K562 (cell line): ENCODE results near the gene RWDD3. TPM values are rescaled to one million over a fixed set of nuclear protein-coding genes. Genes with fewer than 3 reads are reported as not detected.

Experiments
- AFF4 ChIP-seq: sonication (generic); formaldehyde crosslinking; IDR thresholded peaks from 2 replicates; pipeline ENCODE4 v1.8.0; 2023; ENCODE audit warnings: mild to moderate bottlenecking, missing genetic modification reagents
- ARID2 ChIP-seq: fragments of 450-650 bp; IDR thresholded peaks from 2 replicates; pipeline ENCODE4 v1.6.1; 2017; ENCODE audit warnings: antibody characterized with exemption, mild to moderate bottlenecking
- C11orf30 ChIP-seq: fragments of 450-650 bp; IDR thresholded peaks from 2 replicates; pipeline ENCODE4 v1.6.1; 2016; ENCODE audit warnings: low read depth, mild to moderate bottlenecking
- CHD4 ChIP-seq: fragments of 200-600 bp; sonication (generic); IDR thresholded peaks from 3 replicates; pipeline ENCODE4 v1.6.1; 2012; ENCODE audit warnings: low read depth, mild to moderate bottlenecking, mixed read lengths, low read length, inconsistent platforms; ENCODE audit not compliant: insufficient read depth, insufficient replicate concordance, poor library complexity, severe bottlenecking
- EZH2 ChIP-seq: IDR thresholded peaks from 2 replicates; pipeline ENCODE4 v1.6.1; 2012; ENCODE audit warnings: low read depth, mild to moderate bottlenecking, inconsistent platforms, low read length, borderline replicate concordance
- HMBOX1 ChIP-seq: sonication (generic); IDR thresholded peaks from 2 replicates; pipeline ENCODE4 v1.6.1; 2016
- HNRNPK ChIP-seq: fragments of 200-400 bp; formaldehyde crosslinking; IDR thresholded peaks from one replicate; pipeline ENCODE4 v1.6.1; 2018; ENCODE audit warnings: mild to moderate bottlenecking, low read depth, low read length; ENCODE audit not compliant: poor library complexity, severe bottlenecking
- KDM2B ChIP-seq: fragments of 250-450 bp; sonication (Bioruptor Pico); IDR thresholded peaks from 2 replicates; pipeline ENCODE4 v1.8.0; 2021; ENCODE audit warnings: mild to moderate bottlenecking, moderate library complexity
- MYNN ChIP-seq, 2 experiments: sonication (generic); formaldehyde crosslinking in 1 of 2; IDR thresholded peaks; 2 replicates each; pipeline versions ENCODE4 v1.5.0 to v1.6.1; 2016 to 2020; ENCODE audit warnings: antibody characterized with exemption in 1 of 2, missing genetic modification reagents in 1 of 2
- NFE2 ChIP-seq: IDR thresholded peaks from 2 replicates; pipeline ENCODE4 v1.6.1; 2014; ENCODE audit warnings: antibody characterized with exemption, low read depth
- NRF1 ChIP-seq, 2 experiments: fragments of 450-650 bp; IDR thresholded peaks in 1 of 2; conservative IDR thresholded peaks in 1 of 2; 2 replicates each; pipeline ENCODE4 v1.6.1; 2014; ENCODE audit warnings: mild to moderate bottlenecking in 2 of 2
- PCBP1 ChIP-seq: fragments of 200-400 bp; formaldehyde crosslinking; IDR thresholded peaks from 2 replicates; pipeline ENCODE4 v1.6.1; 2018; ENCODE audit warnings: mild to moderate bottlenecking, low read depth, low read length; ENCODE audit not compliant: poor library complexity, severe bottlenecking
- SMARCC2 ChIP-seq: fragments of 450-650 bp; IDR thresholded peaks from 2 replicates; pipeline ENCODE4 v1.6.1; 2017; ENCODE audit warnings: antibody characterized with exemption, moderate library complexity, mild to moderate bottlenecking, low read depth
- TBL1XR1 ChIP-seq, 2 experiments: IDR thresholded peaks; 2 replicates each; pipeline ENCODE4 v1.6.1; 2012; ENCODE audit warnings: improper control_type of control experiment in 2 of 2, low read length in 2 of 2, mild to moderate bottlenecking in 1 of 2
- USF2 ChIP-seq: sonication (generic); formaldehyde crosslinking; IDR thresholded peaks from 2 replicates; pipeline ENCODE4 v1.5.0; 2020; ENCODE audit warnings: missing genetic modification reagents
- ZBTB34 ChIP-seq: fragments of 250-450 bp; sonication (Bioruptor Pico); IDR thresholded peaks from 2 replicates; pipeline ENCODE4 v1.8.0; 2021; ENCODE audit warnings: mild to moderate bottlenecking, moderate library complexity
- ZFP1 ChIP-seq: fragments of 450-650 bp; formaldehyde crosslinking; IDR thresholded peaks from 2 replicates; pipeline ENCODE4 v1.4.0; 2020; ENCODE audit warnings: mild to moderate bottlenecking, mixed read lengths
- ZFP30 ChIP-seq: fragments of 250-450 bp; sonication (Bioruptor Pico); IDR thresholded peaks from 2 replicates; pipeline ENCODE4 v1.8.0; 2022; ENCODE audit warnings: moderate library complexity, mild to moderate bottlenecking, inconsistent platforms, borderline replicate concordance
- ZNF77 ChIP-seq: fragments of 250-450 bp; sonication (Bioruptor Pico); IDR thresholded peaks from 2 replicates; pipeline ENCODE4 v1.5.0; 2020
- ZSCAN29 ChIP-seq: fragments of 450-650 bp; IDR thresholded peaks from 2 replicates; pipeline ENCODE4 v1.6.1; 2017
- polyA plus RNA-seq, 8 experiments: library from polyadenylated mRNA; depleted of rRNA in 4 of 8; stranded (reverse) in 5 of 8; unstranded in 3 of 8; fragments of >200 nt; fragmentation: Nextera tagmentation in 2 of 8; fragmentation: Illumina TruSeq in 1 of 8; extraction: Ambion mirVana in 2 of 8; extraction: Trizol in 1 of 8; gene quantifications; 2 replicates each; pipeline versions ENCODE4 v1.2.1 to v1.2.3, GENCODE V29; 2011 to 2014; ENCODE audit warnings: inconsistent platforms in 1 of 8, missing spikeins in 1 of 8
- total RNA-seq, 7 experiments: library from RNA; depleted of rRNA in 6 of 7; stranded (reverse); fragments of >200 nt in 6 of 7; fragmentation: Illumina TruSeq in 2 of 7; extraction: Trizol in 2 of 7; gene quantifications; 2 replicates each; pipeline versions ENCODE4 v1.2.1 to v1.2.3, GENCODE V29; 2011 to 2021; ENCODE audit warnings: low replicate concordance in 1 of 7

The RWDD3 gene
- total and polyA plus RNA-seq, 9 of the 15 experiments (the other 6 are each of a cell fraction or from before 2014, with no cell fraction given), result 21.6 to 65.0 (median 34.9) TPM

- TF ChIP-seq ARID2, result no peak
- no peak for TF ChIP-seq ZBTB34 (CRISPR knock-in tag)
- TF ChIP-seq TBL1XR1 (IDR thresholded peaks at IDR 0.05; ENCODE audit: low read length in 2 of 2), result no peak
- TF ChIP-seq ZNF77 (CRISPR knock-in tag), result no peak
- TF ChIP-seq EZH2, result no peak
- TF ChIP-seq ZSCAN29, result no peak
- no peak for TF ChIP-seq HMBOX1
- TF ChIP-seq ZFP1, result no peak
- peak; percentile 73 for TF ChIP-seq HNRNPK
- no peak for TF ChIP-seq SMARCC2
- TF ChIP-seq CHD4, result no peak
- peak; percentile 72 for TF ChIP-seq PCBP1
- peak; percentile 34 to 41; a peak in 2 of 4 replicates for TF ChIP-seq NRF1 (conservative IDR thresholded peaks at IDR 0.05 in 1 of 2, IDR thresholded peaks at IDR 0.05 in 1 of 2)
- peak; percentile 27; the same call in 1 of the 2 replicates for TF ChIP-seq C11orf30
- TF ChIP-seq ZFP30, result no peak
- no peak for TF ChIP-seq USF2 (CRISPR knock-in tag)
- TF ChIP-seq NFE2, result no peak
- no peak for TF ChIP-seq MYNN (IDR thresholded peaks at IDR 0.05)
- TF ChIP-seq MYNN (CRISPR knock-in tag; IDR thresholded peaks at IDR 0.05), result 0 out of 2 replicates have a peak, but pooled peaks have one; percentile 32
- TF ChIP-seq AFF4, result peak; percentile 60; the same call in 1 of the 2 replicates
- no peak for TF ChIP-seq KDM2B (CRISPR knock-in tag)
These were observed at the start of gene RWDD3 (continued) for GRCh38 chr1:95233737-95234500.
